Fibroblast of skin of right quadriceps (primary cell): Measurements from ENCODE around the gene OR2F2.

ENCODE experiments used
- DNase-seq: peaks from one replicate; pipeline ENCODE4 v3.0.0-alpha.2; 2013

Gene OR2F2

DNA sequence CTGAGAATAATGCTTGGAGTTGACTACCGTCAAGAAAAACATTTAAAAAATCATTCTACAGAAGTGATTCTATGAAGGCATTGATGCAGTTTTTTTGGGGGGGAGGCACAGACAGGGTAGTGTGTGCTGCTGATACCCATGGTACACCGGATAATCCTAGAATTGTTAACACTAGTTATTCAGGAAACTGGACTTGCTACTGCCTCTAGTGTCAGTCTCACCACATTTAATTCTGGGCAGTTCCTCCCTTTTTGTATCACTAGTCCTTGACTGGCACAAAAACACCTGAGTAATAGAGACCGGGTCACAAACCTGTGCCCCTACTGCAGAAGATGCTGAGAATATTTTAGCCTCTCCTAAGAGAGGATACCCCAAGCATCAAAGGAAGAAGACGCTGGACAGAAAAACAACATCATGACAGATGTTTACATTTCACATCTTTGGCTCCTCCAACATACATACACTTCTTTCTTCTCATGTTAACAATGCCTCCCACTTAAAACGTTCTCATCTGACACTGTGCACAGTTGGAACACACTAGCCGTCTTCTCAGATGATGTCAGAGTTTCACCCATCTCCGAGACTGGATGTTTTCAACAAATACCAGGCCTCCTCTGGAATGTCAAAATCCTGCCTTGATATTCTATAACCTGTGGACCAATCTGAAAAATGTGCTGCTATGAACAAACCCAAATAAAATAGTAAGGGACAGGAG is 19.9 kb upstream of the OR2F2 start:
- DNase-seq, result no peak

DNA sequence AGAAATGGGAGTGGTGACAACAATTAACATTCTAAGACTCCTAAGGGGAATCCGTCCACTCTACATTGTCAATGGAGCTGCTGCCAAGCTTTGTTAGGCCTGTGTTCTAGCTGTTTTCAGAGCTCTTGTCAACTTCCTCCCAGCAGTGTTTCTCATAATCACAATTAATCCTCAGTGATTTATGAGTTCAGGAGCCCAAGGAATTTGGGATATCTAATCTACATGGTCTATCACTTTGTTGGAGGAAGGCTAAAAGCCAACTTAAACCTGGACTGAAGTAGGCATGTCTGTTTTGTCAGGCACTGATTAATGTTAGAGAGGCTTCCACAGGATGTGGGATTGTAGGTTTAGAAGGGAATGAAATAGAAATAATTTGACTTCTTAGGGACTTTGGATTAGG is 10.2 kb upstream of the OR2F2 start:
- no peak for DNase-seq

DNA sequence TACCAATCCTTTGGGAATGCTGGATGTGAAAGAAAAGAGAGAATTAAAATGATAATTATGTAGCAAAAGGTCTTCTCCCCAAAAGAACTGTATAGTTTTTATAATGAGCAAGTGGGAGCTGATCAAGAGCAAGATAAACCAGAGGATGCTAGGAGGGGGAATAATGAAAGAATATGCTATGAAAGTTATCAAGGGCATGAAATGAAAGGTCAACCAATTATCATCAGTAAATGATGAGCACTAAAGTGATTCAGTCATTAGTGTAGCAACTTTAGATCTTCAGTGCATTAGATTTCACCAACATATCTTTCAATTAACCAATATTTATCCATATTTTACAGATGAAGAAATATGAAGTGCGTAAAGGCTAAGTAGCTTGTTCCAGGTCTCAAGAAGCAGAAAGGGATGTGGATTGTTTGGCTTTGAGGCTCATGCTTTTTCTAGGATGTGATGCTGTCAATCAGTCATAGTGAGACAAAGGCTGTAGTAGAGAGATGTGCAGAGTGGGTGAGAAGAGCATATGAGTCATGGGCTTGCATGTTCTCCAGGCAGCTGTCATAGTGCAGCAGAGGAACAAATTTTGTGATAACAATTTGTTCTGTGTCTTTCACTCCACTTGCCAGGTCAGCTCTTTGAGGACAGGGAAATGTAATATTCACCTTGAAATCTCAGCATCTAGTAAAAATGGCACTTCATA is 5.7 kb upstream of the OR2F2 start:
- no peak for DNase-seq

DNA sequence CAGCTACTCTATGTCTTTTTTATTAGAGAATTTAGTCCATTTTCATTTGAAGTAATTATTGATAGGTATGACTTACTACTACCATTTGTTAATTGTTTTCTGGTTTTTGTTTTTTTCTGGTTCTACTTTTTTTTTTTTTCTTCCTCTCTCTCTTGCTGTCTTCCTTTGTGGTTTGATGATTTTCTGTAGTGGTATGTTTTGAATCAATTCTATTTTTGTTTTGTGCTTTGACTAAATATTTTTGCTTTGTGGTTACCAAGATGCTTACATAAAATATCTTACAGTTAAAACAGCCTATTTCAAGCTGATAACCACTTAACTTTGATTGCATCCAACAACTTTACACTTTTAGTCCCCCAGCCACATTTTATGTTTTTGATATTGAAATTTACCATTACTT is 3.3 kb upstream of the OR2F2 start:
- DNase-seq, result no peak

DNA sequence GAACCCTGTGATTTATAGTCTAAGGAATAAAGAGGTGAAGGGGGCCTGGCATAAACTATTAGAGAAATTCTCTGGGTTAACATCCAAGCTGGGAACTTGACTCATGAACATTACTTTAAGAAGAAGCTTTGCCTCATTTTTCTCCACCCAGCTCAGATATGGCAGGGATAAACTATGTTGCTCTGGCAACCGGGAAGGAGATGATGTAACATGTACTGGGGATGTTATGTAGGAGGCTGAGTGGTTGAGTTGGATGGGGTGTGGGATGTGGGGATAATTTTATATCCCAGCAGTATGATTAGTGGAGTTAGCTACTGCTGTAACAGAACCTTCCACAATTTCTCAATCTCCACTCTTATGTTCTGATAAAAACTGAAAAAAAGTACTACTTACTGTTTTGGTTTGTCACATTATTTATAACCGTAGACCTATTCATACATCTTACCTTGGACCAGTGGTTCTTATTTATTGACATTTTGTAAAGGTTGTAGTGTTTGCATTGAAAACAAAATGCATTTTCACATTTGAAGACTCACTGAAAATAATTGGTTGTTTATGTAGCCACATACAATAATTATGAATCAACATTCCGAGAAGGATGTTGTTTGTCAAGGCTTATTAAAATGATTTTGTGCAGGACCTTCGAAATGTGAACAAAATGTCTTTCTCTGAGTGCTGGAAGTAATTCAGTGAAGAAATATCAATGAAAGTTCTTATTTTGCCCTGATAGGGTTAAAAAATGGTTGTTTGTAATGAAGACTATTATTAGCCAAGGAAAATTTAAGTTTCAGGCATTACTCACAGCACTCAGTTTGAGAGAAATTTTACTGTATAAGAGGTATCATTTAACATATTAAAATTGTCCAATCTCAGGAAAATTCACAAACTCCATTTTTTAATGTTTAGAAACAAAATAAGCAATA is 1.3 kb downstream of the OR2F2 start:
- peak; percentile 63 for DNase-seq

DNA sequence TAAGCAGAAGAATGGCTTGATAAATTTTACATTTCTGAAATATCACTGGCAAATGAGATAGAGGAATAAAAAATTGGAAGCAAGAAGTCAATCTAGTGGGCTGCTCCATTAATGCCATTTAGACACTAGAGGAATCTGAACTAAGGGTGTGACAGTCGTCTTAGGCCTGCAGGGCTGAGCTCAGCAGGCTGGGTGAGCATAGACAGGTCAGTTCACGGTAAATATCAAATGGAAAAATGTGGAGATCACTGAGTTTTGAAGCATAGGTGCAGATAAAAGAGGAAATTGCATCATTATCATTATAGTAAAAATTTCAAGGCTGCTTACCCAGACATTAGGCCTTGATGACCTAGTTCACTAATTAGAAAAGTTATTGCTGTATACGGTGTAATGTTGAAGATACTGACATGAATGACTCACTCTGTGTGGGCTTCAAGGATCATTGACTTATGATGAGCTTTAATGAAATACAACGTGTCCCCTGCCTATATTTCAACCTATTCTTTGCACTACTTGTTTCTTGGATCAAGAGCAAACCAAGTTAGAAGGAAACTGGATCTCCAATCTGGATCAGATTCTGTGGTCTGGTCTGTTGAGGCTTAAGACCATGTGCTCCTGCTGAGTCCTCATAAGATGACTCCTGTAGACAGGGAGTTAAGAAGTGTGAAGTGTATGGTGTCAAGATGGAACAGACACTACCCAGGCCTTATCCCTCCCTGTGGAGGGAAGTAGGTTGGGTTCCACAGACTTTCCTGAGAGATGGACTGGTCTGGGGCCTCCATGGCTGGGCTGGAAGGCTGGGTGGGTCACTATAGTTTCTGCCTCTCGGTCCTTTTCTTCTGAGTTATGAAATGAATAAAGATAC is 3.6 kb downstream of the OR2F2 start:
- DNase-seq, result no peak

DNA sequence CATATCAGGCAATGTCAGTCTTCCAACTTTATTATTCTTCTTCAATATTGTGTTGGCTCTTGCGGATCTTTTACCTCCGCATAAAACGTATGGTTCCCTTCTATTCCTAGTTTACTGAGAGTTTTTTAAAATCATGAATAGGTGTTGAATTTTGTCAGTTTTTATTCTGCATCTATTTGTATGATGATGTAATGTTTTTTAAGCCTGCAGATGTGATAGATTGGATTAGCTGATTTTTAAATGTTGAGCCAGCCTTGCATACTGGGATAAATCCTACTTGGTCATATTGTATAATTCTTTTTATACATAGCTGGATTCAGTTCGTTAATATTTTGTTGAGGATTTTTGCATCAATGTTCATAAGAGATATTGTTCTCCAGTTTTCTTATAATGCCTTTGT is 10.4 kb downstream of the OR2F2 start:
- no peak for DNase-seq

DNA sequence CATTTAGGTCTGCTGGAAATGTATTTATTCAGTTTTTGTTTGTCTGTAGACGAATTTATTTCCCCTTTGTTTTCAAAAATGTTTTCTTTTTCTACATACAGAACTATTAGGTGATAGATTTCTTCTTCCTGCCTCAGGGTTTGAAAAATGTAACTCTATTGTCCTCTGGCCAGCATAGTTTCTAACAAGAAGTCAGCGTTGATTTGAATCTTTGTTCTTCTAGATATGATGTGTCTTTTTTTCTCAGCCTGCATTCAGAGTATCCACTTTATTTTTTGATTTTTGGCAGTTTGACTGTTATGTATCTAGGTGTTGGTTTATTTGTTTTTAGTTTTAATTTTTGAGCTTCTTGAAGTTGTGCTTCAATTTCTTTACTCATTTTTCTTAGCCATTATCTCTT is 12.1 kb downstream of the OR2F2 start:
- DNase-seq, result no peak

DNA sequence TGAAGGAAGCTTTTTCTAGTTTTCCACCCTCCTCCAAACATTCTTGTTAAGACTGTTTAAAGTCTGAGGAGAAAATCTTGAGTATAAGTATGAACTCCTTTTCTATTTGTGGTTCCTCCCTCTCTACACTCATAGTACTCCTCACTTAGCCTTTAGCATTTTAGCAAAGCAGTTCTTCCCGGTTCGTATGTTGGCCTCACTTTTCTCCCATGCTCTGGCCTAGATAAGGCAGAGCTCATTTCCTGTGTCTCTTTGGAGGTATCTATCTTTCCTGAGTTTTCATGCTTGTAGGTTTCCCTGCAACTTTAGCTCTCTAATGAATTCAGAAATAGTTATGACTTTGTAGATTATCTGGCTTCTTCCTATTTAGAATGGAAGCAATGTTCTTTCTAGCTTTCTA is 13.7 kb downstream of the OR2F2 start:
- no peak for DNase-seq

DNA sequence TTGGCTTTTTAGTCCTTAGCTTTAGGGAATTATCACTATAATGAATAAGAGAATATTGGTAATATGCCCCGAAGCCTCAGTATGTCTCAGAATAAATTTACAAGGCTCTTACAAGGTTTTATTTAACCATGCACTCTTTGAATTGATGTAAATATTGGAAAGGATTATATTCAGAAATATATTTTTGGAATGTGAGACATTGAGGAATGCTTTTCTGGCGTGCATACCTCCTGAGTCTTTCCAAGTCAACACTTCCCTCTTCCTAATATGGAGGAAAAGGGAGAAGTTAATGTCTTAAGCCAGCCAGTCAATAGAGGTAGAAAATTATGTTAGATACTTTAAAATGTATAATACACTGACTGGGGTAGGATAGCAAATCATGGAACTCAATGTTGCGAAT is 18.4 kb downstream of the OR2F2 start:
- DNase-seq, result no peak

DNA sequence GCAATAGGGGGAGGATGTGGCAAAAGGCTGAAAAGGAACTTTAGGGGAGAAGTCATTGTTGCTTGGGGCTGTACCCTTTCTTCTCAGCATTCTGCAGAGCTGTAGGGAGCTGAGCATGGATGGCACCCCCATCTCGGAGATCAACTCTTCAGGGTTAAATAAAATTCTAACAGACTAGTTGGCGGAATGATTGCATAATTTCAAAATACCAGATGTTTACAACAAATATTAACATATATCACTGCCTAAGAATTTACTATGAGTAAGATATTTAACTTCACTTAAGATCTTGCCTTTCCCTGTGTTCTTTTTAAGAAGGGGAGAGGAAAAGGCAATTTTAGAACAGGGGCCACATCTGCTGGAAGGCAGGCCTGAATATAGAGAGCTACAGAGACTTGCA is 19.1 kb downstream of the OR2F2 start:
- no peak for DNase-seq

DNA sequence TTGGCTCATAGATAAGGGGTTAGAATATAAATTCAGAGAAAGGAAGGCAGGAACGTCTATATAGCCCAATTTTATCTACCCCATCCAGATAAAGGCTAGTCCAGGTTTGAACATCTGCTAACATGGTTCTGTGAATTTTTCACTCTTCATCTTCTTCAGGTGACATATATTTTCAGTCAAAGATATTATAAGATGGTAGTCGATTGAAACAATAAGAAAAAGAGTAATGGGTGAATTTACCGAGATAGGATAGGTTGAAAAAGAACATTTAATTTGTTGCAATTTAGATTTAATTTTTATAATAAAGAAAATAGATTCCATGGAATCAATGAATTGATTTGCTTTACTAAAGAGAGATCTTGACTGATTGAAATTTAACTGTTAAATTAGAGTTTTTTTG is 19.5 kb downstream of the OR2F2 start, which contains the start of gene OR2F1:
Gene OR2F1 (plus strand): TSS at position 301 of the 400 bp plus-strand sequence. CDS start 5,127 bp downstream, outside the sequence.
- no peak for DNase-seq

DNA sequence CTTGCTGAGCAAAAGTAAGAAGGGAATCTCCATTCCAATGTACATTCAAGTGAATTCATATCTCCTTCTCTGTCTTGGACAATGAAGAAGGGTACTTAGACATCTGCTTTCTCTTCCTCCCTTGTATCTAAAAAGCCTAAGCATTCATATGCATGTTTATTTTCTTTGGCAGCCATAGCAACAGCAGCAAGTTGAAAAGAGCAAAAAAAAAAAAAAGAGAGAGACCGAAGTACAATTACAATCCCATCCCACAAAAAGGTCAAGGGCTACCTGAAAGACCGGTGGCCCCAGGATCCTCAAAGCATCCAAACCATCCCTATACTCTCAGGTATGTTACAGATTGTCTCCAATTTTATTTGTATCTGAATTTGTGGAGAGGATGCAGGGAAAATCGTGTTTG is 23.7 kb downstream of the OR2F2 start:
- no peak for DNase-seq

DNA sequence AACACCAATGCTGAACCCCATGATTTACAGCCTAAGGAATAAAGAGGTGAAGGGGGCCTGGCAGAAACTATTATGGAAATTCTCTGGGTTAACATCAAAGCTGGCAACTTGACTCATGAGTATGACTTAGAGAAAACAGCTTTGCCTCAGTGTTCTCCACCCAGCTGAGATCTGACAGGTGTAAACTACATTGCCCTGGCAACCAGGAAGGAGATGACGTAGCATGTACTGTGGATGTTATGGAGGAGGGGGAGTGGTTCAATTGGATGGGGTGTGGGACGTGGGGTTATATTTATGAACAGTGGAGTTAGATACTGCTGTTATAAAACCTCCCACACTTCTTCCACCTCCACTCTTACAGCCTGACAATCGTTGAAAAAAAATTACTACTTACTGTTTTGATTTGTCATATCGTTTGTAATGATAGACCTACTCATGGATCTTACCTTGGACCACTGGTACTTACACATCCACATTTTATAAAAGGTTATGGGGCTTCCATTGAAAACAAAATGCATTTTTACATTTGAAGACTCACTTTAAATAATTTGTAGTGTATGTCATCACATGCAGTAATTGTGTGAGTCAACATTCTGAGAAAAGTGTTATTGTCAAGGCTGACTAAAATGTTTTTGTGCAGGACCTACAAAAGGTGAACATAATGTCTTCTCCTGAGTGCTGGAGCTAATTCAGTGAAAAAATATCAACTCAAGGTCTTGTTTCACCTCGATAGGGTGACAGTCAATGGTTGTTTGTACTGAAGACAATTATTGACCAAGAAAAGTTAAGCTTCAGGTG is 26.0 kb downstream of the OR2F2 start:
- no peak for DNase-seq

DNA sequence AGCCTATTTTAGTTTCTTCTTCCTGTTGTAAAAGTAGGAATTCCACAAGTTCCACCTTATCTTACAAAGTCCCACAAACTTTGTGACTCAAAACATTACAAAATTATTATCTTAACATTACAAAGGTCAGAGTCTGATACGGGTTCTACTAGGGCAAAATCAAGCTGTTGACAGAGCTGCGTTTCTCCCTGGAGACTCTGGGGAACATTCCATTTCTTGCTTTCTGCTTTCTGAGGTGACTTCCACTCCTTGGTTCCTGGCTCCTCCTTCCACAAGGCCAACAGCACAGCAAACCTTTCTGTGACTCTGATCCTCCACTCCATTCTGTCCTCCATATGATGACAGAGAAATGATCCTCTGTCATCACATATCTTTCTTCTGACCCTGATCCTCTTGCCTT is 30.2 kb downstream of the OR2F2 start:
- no peak for DNase-seq

DNA sequence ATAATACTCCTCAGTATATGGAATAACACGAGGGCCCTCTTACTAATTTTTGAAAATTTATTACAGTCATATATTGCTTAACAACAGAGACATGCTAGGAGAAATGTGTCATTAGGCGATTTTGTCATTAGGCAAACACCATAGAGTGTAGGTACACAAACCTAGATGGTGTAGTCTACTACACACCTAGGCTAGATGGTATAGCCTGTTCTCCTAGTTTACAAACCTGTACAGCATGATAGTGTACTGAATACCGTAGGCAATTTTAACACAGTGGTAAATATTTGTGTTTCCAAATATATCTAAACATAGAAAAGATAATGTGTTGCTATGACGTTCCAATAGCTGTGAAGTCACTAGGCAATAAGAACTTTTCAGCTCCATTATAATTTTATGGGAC is 32.4 kb downstream of the OR2F2 start:
- no peak for DNase-seq

DNA sequence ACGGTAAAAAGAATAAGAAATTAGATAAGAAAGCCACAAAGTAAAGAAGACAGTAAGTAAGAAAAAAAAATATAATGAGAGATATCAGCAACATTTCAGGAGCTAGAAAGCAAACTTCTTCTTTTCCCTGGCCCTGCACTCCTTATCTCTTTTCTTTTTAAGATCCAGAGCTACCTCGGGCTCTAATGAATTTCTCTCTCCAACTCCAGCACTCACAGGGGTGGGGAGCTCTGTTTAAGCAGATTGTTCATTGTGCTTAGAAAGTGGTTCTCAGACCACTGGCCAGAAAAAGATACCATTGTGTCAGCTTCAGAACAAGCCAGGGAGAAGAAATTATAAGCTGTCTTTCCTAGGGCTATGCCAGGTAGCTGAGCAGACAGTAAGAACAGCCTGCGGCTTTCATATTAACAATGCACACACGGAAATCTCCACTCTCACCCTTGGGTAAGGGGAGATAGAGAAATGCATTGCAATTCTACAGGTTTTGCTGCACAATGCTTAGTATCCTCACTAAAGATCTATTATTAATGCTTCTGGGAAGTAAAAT is 38.9 kb downstream of the OR2F2 start:
- DNase-seq, result no peak

DNA sequence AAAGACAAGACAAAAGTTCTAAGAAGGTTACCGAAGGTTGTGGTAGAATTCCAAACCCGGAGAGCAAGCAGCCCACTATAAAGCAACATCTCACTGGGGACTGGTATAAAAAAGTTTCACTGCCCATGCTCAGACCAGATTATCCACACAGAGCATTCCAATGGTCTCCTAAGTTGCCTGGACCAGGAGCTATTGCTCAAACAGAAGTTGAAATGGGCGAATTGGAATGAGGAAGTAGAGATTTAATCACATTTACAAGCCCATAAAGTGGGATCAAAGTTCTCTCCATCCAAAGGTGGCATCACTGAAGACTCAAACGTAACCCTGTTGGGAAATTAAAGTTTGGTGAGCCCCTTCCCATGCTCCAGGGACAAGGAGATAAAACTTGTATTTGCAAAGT is 39.4 kb downstream of the OR2F2 start:
- no peak for DNase-seq

DNA sequence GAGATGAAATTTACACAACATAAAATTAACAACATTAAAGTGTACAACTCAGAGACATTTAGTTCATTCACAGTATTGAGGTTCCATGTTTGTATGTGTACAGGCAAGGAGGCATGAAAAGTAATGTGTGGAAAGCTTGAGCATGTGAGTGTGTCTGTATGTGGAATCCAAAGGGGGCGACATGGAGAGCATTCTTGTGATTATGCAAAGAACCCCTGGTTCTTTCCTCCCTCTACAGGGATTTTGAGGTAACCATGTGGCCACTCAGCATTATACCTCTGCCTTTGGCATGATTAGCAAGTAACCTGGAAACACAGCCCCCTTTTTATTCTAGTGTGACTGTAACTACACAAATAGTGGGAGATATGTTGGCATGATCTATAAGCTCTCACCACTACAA is 40.6 kb downstream of the OR2F2 start:
- no peak for DNase-seq

DNA sequence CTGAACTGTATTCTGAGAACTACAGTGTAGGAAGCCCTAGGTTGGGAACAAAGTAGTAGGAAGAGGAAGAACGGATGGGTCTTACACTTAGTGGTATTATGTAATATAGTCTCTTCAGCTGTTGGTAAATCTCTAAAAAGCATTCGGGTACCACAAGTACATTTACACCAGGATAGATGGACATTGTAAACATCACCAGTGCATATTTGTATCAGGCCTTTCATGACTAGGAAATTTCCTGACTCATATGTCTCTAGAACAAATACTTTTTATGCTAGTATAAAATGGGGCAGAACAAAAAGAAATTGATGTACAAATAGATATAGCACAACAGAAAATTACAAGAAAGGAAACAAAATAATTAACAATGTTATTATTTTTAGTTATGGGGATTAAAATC is 43.6 kb downstream of the OR2F2 start:
- no peak for DNase-seq

DNA sequence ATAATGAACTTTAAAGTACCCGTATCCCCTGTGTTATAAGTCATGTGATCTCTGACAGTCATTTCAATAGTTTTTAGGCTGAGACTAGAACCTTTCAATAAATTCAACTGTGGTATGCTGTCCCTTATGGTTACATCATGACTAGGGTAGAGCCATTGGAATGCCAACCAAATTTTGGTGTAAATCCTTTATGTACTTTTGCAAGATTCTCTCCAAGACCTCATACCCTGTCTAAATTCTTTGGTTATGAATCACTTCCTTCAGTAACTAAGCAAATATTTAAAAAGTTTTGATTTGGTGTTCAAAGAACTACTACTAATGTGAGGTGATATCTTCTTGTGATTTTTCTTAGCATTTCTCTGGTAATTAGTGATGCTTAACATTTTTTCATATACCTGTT is 44.3 kb downstream of the OR2F2 start:
- peak; percentile 48 for DNase-seq

DNA sequence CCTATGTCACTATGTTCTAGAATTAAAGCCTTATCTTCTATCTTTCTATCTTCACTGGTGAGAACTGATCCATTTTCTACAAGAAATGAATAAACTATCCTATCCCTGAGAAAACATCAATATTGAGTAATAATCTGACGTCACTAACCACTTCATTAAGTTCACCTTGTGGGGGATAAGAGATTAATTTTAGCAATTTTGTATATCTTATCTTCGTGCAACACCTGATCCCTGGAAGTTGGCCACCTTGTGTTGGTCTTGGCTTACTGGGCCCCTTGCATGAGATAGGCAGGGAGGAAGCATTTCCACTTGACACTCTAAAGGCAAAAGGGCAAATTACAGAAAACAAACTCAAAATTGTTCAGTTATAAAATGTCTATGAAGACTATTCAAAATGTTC is 45.0 kb downstream of the OR2F2 start:
- DNase-seq, result no peak
